Hepatocyte (in vitro differentiated cells): ENCODE measurements around the gene CTSH.

Experiments
- EZH2phosphoT487 ChIP-seq: fragments of 200-600 bp; sonication (generic); IDR thresholded peaks from one replicate; pipeline ENCODE4 v1.6.1; 2018; ENCODE audit warnings: antibody characterized with exemption, mild to moderate bottlenecking, low read depth, moderate library complexity; ENCODE audit not compliant: unreplicated experiment, severe bottlenecking
- TF ChIP-seq, protein P1 (sequence below): fragments of 200-600 bp; sonication (generic); IDR thresholded peaks from 2 replicates; pipeline ENCODE4 v1.5.1; 2016; ENCODE audit warnings: antibody characterized with exemption, mild to moderate bottlenecking; ENCODE audit not compliant: poor library complexity

- TF ChIP-seq, protein P1, sequence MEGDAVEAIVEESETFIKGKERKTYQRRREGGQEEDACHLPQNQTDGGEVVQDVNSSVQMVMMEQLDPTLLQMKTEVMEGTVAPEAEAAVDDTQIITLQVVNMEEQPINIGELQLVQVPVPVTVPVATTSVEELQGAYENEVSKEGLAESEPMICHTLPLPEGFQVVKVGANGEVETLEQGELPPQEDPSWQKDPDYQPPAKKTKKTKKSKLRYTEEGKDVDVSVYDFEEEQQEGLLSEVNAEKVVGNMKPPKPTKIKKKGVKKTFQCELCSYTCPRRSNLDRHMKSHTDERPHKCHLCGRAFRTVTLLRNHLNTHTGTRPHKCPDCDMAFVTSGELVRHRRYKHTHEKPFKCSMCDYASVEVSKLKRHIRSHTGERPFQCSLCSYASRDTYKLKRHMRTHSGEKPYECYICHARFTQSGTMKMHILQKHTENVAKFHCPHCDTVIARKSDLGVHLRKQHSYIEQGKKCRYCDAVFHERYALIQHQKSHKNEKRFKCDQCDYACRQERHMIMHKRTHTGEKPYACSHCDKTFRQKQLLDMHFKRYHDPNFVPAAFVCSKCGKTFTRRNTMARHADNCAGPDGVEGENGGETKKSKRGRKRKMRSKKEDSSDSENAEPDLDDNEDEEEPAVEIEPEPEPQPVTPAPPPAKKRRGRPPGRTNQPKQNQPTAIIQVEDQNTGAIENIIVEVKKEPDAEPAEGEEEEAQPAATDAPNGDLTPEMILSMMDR, result no peak
- TF ChIP-seq EZH2phosphoT487, result no peak
Observed at GRCh38 chr15:78878356-78878755, 66.5 kb downstream of the CTSH start.
